Measurements from ENCODE around the gene ALKBH4. TPM values are rescaled to one million over a fixed set of nuclear protein-coding genes. Genes with fewer than 3 reads are reported as not detected.

ALKBH4 gene
- total RNA-seq, 1 donor from 2014 or later = 8.3 TPM

Other genes with a start within 250 kb of the ALKBH4 start
- gene SH2B2, start 178.0 kb downstream of the ALKBH4 start, total RNA-seq = 3.0 TPM
- gene SPDYE6, start 108.4 kb downstream of the ALKBH4 start, total RNA-seq = not detected
- gene PRKRIP1, start 68.5 kb downstream of the ALKBH4 start, total RNA-seq = 10.8 TPM
- 1.9 TPM for gene ORAI2, start 31.3 kb downstream of the ALKBH4 start, total RNA-seq
- gene LRWD1, start 121 bp upstream of the ALKBH4 start, total RNA-seq = 16.4 TPM
- gene POLR2J, start 14.1 kb upstream of the ALKBH4 start, total RNA-seq = 29.9 TPM
- 2.9 TPM for gene RASA4B, start 52.9 kb upstream of the ALKBH4 start, total RNA-seq
- 8.5 TPM for gene UPK3BL2, start 78.8 kb upstream of the ALKBH4 start, total RNA-seq
- gene SPDYE2, start 86.4 kb upstream of the ALKBH4 start, total RNA-seq = not detected
- 15.1 TPM for gene POLR2J3, start 107.7 kb upstream of the ALKBH4 start, total RNA-seq
- 10.7 TPM for gene RASA4, start 151.9 kb upstream of the ALKBH4 start, total RNA-seq
- 10.0 TPM for gene UPK3BL1, start 177.9 kb upstream of the ALKBH4 start, total RNA-seq
- gene SPDYE2B, start 185.5 kb upstream of the ALKBH4 start, total RNA-seq = not detected
- gene POLR2J2, start 206.8 kb upstream of the ALKBH4 start, total RNA-seq = 3.7 TPM